K562 (cell line): Measurements from ENCODE around the gene URGCP. TPM values are rescaled to one million over a fixed set of nuclear protein-coding genes. Genes with fewer than 3 reads are reported as not detected.

Experiments
- NKRF ChIP-seq: fragments of 450-650 bp; IDR thresholded peaks from 2 replicates; pipeline ENCODE4 v1.6.1; 2016; ENCODE audit warnings: borderline replicate concordance
- TBL1XR1 ChIP-seq, 2 experiments: IDR thresholded peaks; 2 replicates each; pipeline ENCODE4 v1.6.1; 2012; ENCODE audit warnings: improper control_type of control experiment in 2 of 2, low read length in 2 of 2, mild to moderate bottlenecking in 1 of 2
- ZNF143 ChIP-seq: sonication (generic); formaldehyde crosslinking; IDR thresholded peaks from 2 replicates; pipeline ENCODE4 v1.9.0; 2022; ENCODE audit warnings: mild to moderate bottlenecking, missing genetic modification reagents
- polyA plus RNA-seq, 8 experiments: library from polyadenylated mRNA; depleted of rRNA in 4 of 8; stranded (reverse) in 5 of 8; unstranded in 3 of 8; fragments of >200 nt; fragmentation: Nextera tagmentation in 2 of 8; fragmentation: Illumina TruSeq in 1 of 8; extraction: Ambion mirVana in 2 of 8; extraction: Trizol in 1 of 8; gene quantifications; 2 replicates each; pipeline versions ENCODE4 v1.2.1 to v1.2.3, GENCODE V29; 2011 to 2014; ENCODE audit warnings: inconsistent platforms in 1 of 8, missing spikeins in 1 of 8
- total RNA-seq, 7 experiments: library from RNA; depleted of rRNA in 6 of 7; stranded (reverse); fragments of >200 nt in 6 of 7; fragmentation: Illumina TruSeq in 2 of 7; extraction: Trizol in 2 of 7; gene quantifications; 2 replicates each; pipeline versions ENCODE4 v1.2.1 to v1.2.3, GENCODE V29; 2011 to 2021; ENCODE audit warnings: low replicate concordance in 1 of 7
- TF ChIP-seq, protein P1 (sequence below): fragments of 200-400 bp; formaldehyde crosslinking; IDR thresholded peaks from 2 replicates; pipeline ENCODE4 v1.6.1; 2017; ENCODE audit warnings: mild to moderate bottlenecking, low read depth, low read length, moderate library complexity
- TF ChIP-seq, protein P2 (sequence below): fragments of 250-450 bp; sonication (Bioruptor Pico); IDR thresholded peaks from 2 replicates; pipeline ENCODE4 v1.4.0; 2020; ENCODE audit warnings: mild to moderate bottlenecking, moderate library complexity

URGCP gene
- total and polyA plus RNA-seq, 9 of the 15 experiments (the other 6 are each of a cell fraction or from before 2014, with no cell fraction given), result 1.7 to 25.8 (median 12.5) TPM

DNA sequence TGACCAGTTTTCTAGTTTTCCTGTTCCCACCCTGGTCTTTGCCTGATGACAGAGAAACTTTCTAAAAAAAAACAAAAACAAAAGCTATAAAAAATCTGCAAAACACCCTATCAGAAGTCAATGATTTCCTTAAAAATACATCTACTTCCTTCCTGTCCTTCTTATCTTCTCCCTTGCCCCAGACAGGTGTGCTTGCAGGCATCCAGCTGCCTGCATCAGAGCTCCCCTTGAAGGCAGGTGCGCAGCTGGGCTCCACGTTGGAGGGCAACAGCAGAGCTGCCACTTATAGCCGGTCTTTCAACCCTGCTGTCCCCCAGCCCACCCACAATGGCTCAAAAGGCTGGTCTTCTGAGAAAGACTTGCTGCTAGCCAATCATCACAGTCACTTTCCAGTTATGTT is 49.6 kb upstream of the URGCP start (continued):
- TF ChIP-seq, protein P1, sequence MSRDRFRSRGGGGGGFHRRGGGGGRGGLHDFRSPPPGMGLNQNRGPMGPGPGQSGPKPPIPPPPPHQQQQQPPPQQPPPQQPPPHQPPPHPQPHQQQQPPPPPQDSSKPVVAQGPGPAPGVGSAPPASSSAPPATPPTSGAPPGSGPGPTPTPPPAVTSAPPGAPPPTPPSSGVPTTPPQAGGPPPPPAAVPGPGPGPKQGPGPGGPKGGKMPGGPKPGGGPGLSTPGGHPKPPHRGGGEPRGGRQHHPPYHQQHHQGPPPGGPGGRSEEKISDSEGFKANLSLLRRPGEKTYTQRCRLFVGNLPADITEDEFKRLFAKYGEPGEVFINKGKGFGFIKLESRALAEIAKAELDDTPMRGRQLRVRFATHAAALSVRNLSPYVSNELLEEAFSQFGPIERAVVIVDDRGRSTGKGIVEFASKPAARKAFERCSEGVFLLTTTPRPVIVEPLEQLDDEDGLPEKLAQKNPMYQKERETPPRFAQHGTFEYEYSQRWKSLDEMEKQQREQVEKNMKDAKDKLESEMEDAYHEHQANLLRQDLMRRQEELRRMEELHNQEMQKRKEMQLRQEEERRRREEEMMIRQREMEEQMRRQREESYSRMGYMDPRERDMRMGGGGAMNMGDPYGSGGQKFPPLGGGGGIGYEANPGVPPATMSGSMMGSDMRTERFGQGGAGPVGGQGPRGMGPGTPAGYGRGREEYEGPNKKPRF, result no peak
- TF ChIP-seq ZNF143, result no peak
- TF ChIP-seq TBL1XR1 (IDR thresholded peaks at IDR 0.05; ENCODE audit: low read length in 2 of 2), result no peak
- TF ChIP-seq, protein P2, sequence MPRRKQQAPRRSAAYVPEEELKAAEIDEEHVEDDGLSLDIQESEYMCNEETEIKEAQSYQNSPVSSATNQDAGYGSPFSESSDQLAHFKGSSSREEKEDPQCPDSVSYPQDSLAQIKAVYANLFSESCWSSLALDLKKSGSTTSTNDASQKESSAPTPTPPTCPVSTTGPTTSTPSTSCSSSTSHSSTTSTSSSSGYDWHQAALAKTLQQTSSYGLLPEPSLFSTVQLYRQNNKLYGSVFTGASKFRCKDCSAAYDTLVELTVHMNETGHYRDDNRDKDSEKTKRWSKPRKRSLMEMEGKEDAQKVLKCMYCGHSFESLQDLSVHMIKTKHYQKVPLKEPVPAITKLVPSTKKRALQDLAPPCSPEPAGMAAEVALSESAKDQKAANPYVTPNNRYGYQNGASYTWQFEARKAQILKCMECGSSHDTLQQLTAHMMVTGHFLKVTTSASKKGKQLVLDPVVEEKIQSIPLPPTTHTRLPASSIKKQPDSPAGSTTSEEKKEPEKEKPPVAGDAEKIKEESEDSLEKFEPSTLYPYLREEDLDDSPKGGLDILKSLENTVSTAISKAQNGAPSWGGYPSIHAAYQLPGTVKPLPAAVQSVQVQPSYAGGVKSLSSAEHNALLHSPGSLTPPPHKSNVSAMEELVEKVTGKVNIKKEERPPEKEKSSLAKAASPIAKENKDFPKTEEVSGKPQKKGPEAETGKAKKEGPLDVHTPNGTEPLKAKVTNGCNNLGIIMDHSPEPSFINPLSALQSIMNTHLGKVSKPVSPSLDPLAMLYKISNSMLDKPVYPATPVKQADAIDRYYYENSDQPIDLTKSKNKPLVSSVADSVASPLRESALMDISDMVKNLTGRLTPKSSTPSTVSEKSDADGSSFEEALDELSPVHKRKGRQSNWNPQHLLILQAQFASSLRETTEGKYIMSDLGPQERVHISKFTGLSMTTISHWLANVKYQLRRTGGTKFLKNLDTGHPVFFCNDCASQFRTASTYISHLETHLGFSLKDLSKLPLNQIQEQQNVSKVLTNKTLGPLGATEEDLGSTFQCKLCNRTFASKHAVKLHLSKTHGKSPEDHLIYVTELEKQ (CRISPR knock-in tag), result no peak
- TF ChIP-seq NKRF, result no peak
